ENCODE data around the gene C10orf71. TPM values are rescaled to one million over a fixed set of nuclear protein-coding genes. Genes with fewer than 3 reads are reported as not detected.
A peak's percentile ranks its signal among the peaks of the same experiment; 100 is the strongest.

Gene C10orf71
- polyA plus RNA-seq, 2 of the 4 experiments (the other 2 are of a cell fraction): not detected

GRCh38 chr10:49298671-49298982 lies 343 bp upstream of the C10orf71 start:
- DNase-seq (ENCODE audit: low read depth in 1 of 2, low spot score in 1 of 2) (no peak), FAIRE-seq (no peak), ATAC-seq (0 out of 6 replicates have a peak, but pooled peaks of 1 of the 2 experiments have one; percentile 23)
- no peak overlapping the region for H3K4me2 ChIP-seq
- no peaks in the 10 kb centered on the region for H3K9me3 ChIP-seq
- H3K27ac ChIP-seq: no peak overlapping the region
- ChIA-PET POLR2A (no interaction called here), CTCF (interaction anchor here (1.0 kb wide), 1 partner anchor 640 kb away, joined by 3 read pairs; no protein-coding TSS in a partner anchor)
- WGBS (ENCODE audit: missing lambda C conversion rate): 25% methylated on average over 11 of the region's 11 CpGs
- H3K4me1 ChIP-seq: no peaks in the 10 kb centered on the region
- TF ChIP-seq HOXB5 (CRISPR knock-in tag; IDR thresholded peaks at IDR 0.05) (no peak), TFCP2L1 (CRISPR knock-in tag; IDR thresholded peaks at IDR 0.05) (no peak), JUNB (IDR thresholded peaks at IDR 0.05) (no peak), HOXA7 (CRISPR knock-in tag; IDR thresholded peaks at IDR 0.05) (no peak), FOSB (CRISPR knock-in tag; IDR thresholded peaks at IDR 0.05) (no peak), ELK1 (IDR thresholded peaks at IDR 0.05; ENCODE audit: low read depth, low read length) (no peak), CHD4 (IDR thresholded peaks at IDR 0.05; ENCODE audit: borderline replicate concordance) (no peak), CHD2 (IDR thresholded peaks at IDR 0.05; ENCODE audit: low read length, partially characterized antibody) (no peak), NPAS2 (CRISPR knock-in tag; IDR thresholded peaks at IDR 0.05; ENCODE audit: borderline replicate concordance) (no peak), RNF2 (IDR thresholded peaks at IDR 0.05; ENCODE audit: borderline replicate concordance, low read depth) (no peak), JUN (IDR thresholded peaks at IDR 0.05) (no peak)
- TF ChIP-seq, protein P1, sequence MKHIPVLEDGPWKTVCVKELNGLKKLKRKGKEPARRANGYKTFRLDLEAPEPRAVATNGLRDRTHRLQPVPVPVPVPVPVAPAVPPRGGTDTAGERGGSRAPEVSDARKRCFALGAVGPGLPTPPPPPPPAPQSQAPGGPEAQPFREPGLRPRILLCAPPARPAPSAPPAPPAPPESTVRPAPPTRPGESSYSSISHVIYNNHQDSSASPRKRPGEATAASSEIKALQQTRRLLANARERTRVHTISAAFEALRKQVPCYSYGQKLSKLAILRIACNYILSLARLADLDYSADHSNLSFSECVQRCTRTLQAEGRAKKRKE (CRISPR knock-in tag; IDR thresholded peaks at IDR 0.05; ENCODE audit: low read depth): no peak
- TF ChIP-seq, protein P2, sequence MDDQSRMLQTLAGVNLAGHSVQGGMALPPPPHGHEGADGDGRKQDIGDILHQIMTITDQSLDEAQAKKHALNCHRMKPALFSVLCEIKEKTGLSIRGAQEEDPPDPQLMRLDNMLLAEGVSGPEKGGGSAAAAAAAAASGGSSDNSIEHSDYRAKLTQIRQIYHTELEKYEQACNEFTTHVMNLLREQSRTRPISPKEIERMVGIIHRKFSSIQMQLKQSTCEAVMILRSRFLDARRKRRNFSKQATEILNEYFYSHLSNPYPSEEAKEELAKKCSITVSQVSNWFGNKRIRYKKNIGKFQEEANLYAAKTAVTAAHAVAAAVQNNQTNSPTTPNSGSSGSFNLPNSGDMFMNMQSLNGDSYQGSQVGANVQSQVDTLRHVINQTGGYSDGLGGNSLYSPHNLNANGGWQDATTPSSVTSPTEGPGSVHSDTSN (IDR thresholded peaks at IDR 0.05): no peak
- H3K4me3 ChIP-seq: no peak overlapping the region

- ATAC-seq (no peak), DNase-seq (ENCODE audit: low read depth in 1 of 2, low spot score in 1 of 2) (no peak), FAIRE-seq (no peak)
- Histone ChIP-seq H3K9me3 (no peaks in the 10 kb centered on the region), H3K4me1 (no peaks in the 10 kb centered on the region), H3K27ac (no peak overlapping the region), H3K4me2 (no peak overlapping the region), H3K4me3 (no peak overlapping the region)
- 41% methylated on average over 2 of the region's 5 CpGs for WGBS (ENCODE audit: missing lambda C conversion rate)
- TF ChIP-seq KDM1A (IDR thresholded peaks at IDR 0.05; ENCODE audit: low read depth): no peak
- no peak for TF ChIP-seq ZC3H11A (IDR thresholded peaks at IDR 0.05)
- no peak for TF ChIP-seq ESRRA (IDR thresholded peaks at IDR 0.05; ENCODE audit: borderline replicate concordance, low read length)
- no peak for TF ChIP-seq ELK1 (IDR thresholded peaks at IDR 0.05; ENCODE audit: low read depth, low read length)
- no peak for TF ChIP-seq EHF (CRISPR knock-in tag; IDR thresholded peaks at IDR 0.05)
- no peak for TF ChIP-seq MAZ (IDR thresholded peaks at IDR 0.05; ENCODE audit: borderline replicate concordance, low read depth, low read length)
- TF ChIP-seq CBX2 (IDR thresholded peaks at IDR 0.05; ENCODE audit: borderline replicate concordance, low read depth): no peak
- TF ChIP-seq NPAS2 (CRISPR knock-in tag; IDR thresholded peaks at IDR 0.05; ENCODE audit: borderline replicate concordance): no peak
- no peak for TF ChIP-seq FOXS1 (CRISPR knock-in tag; IDR thresholded peaks at IDR 0.05)
- TF ChIP-seq, protein P1 (CRISPR knock-in tag; IDR thresholded peaks at IDR 0.05; ENCODE audit: low read depth): no peak
- TF ChIP-seq, protein P3, sequence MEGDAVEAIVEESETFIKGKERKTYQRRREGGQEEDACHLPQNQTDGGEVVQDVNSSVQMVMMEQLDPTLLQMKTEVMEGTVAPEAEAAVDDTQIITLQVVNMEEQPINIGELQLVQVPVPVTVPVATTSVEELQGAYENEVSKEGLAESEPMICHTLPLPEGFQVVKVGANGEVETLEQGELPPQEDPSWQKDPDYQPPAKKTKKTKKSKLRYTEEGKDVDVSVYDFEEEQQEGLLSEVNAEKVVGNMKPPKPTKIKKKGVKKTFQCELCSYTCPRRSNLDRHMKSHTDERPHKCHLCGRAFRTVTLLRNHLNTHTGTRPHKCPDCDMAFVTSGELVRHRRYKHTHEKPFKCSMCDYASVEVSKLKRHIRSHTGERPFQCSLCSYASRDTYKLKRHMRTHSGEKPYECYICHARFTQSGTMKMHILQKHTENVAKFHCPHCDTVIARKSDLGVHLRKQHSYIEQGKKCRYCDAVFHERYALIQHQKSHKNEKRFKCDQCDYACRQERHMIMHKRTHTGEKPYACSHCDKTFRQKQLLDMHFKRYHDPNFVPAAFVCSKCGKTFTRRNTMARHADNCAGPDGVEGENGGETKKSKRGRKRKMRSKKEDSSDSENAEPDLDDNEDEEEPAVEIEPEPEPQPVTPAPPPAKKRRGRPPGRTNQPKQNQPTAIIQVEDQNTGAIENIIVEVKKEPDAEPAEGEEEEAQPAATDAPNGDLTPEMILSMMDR (IDR thresholded peaks at IDR 0.05): no peak
- TF ChIP-seq, protein P2 (IDR thresholded peaks at IDR 0.05): no peak
- no peak for TF ChIP-seq CEBPB (IDR thresholded peaks at IDR 0.05)
- no peak for TF ChIP-seq JUN (IDR thresholded peaks at IDR 0.05)
- no peak for TF ChIP-seq FOSL2 (IDR thresholded peaks at IDR 0.05)
- no peak for TF ChIP-seq FOSL2 (CRISPR knock-in tag; IDR thresholded peaks at IDR 0.05)
- no peak for TF ChIP-seq NFE2L2 (conservative IDR thresholded peaks at IDR 0.05; ENCODE audit: low read length)
- TF ChIP-seq HDAC2 (IDR thresholded peaks at IDR 0.05): no peak
- no peak for TF ChIP-seq CBX8 (IDR thresholded peaks at IDR 0.05)
- TF ChIP-seq, protein P4, sequence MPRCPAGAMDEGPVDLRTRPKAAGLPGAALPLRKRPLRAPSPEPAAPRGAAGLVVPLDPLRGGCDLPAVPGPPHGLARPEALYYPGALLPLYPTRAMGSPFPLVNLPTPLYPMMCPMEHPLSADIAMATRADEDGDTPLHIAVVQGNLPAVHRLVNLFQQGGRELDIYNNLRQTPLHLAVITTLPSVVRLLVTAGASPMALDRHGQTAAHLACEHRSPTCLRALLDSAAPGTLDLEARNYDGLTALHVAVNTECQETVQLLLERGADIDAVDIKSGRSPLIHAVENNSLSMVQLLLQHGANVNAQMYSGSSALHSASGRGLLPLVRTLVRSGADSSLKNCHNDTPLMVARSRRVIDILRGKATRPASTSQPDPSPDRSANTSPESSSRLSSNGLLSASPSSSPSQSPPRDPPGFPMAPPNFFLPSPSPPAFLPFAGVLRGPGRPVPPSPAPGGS (IDR thresholded peaks at IDR 0.05): no peak
- POLR2A ChIA-PET: no interaction called here
- CTCF ChIA-PET: interaction anchor here (0.8 to 1.3 kb wide), 2 partner anchors 9 to 565 kb away, joined by 3 read pairs; no protein-coding TSS in a partner anchor
These were observed 808 bp downstream of the C10orf71 start for GRCh38 chr10:49299816-49300139.

All from A549 (cell line).